NT2/D1 (cell line): Measurements from ENCODE around the gene ZNF277.

Source experiments
- DNase-seq: peaks from one replicate; pipeline ENCODE4 v3.0.0-alpha.2; 2011; ENCODE audit warnings: low read depth, low spot score
- H3K27me3 ChIP-seq: 2 replicates; pipeline ENCODE4 v1.6.0; 2011; ENCODE audit warnings: mild to moderate bottlenecking; ENCODE audit not compliant: insufficient read length, insufficient read depth
- H3K36me3 ChIP-seq: 2 replicates; pipeline ENCODE4 v1.6.1; 2011; ENCODE audit warnings: mild to moderate bottlenecking, low read length, mixed read lengths; ENCODE audit not compliant: insufficient read depth, insufficient read length
- H3K4me1 ChIP-seq: 2 replicates; pipeline ENCODE4 v1.5.1; 2011; ENCODE audit not compliant: insufficient read depth, insufficient read length
- H3K4me3 ChIP-seq: 2 replicates; pipeline ENCODE4 v1.5.1; 2011; ENCODE audit warnings: low read depth; ENCODE audit not compliant: insufficient read length
- H3K9ac ChIP-seq: 2 replicates; pipeline ENCODE4 v1.6.0; 2011; ENCODE audit warnings: low read depth; ENCODE audit not compliant: insufficient read length
- H3K9me3 ChIP-seq: 2 replicates; pipeline ENCODE4 v1.5.1; 2011; ENCODE audit warnings: mild to moderate bottlenecking, low read length; ENCODE audit not compliant: insufficient read depth
- SUZ12 ChIP-seq: IDR thresholded peaks from 2 replicates; pipeline ENCODE4 v1.6.1; 2011; ENCODE audit not compliant: insufficient read length, insufficient read depth; ENCODE audit errors: extremely low read depth
- YY1 ChIP-seq: IDR thresholded peaks from 2 replicates; pipeline ENCODE4 v1.6.1; 2011; ENCODE audit not compliant: insufficient read length, insufficient read depth
- ZNF274 ChIP-seq: IDR thresholded peaks from 2 replicates; pipeline ENCODE4 v1.6.1; 2011; ENCODE audit warnings: mild to moderate bottlenecking, low read depth, low read length

The ZNF277 gene

DNA sequence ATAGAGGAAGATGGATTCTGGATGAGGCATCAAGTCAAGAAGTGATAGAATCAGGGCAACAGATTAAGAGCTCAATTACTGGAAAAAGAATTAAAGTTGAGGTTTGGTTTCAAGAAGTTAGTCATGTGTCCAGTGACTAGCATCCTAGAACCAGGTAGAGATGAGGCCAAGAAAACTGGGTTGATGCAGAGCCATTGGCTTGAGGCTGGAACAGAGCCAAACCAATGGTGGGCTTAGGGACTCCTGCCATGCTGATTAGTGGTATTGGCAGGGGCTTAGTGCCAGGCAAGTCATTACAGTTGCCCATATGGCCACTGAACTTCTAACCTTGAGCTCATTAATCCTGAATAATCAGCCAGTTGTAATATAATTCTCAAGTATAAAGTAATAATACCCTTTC lies 18.5 kb downstream of the ZNF277 start:
- TF ChIP-seq YY1 (no peak), ZNF274 (no peak), SUZ12 (no peak)
- no peaks in the 10 kb centered on the region for H3K27me3 ChIP-seq
- no peaks in the 10 kb centered on the region for H3K36me3 ChIP-seq
- DNase-seq, result no peak
- H3K9me3 ChIP-seq, result no peaks in the 10 kb centered on the region
- no peak overlapping the region for H3K9ac ChIP-seq
- no peaks in the 10 kb centered on the region for H3K4me1 ChIP-seq
- no peak overlapping the region for H3K4me3 ChIP-seq

GRCh38 chr7:112226701-112227276 lies 20.3 kb downstream of the ZNF277 start:
- Histone ChIP-seq H3K36me3 (no peaks in the 10 kb centered on the region), H3K4me3 (no peak overlapping the region), H3K27me3 (no peaks in the 10 kb centered on the region), H3K9me3 (no peaks in the 10 kb centered on the region), H3K4me1 (no peaks in the 10 kb centered on the region), H3K9ac (no peak overlapping the region)
- no peak for TF ChIP-seq SUZ12
- no peak for TF ChIP-seq YY1
- no peak for TF ChIP-seq ZNF274
- DNase-seq, result no peak

DNA sequence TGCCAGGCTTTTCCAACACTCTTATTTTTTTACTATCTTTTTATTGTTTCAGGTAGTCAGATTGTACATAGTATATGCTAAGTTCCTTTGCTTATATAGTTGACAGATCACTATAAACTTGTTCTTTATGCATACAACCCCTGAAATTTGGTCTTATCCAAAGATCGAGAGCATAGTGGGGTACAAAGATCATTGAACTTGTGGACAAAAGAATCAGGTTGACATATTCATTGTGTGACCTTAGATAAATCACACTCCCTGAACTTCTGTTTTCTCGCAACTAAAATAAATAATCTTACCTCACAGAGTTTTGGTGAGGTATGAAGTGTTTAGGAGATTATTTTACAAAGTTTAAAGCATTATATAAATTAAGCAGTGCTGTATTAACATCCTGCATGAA lies 22.1 kb downstream of the ZNF277 start:
- no peak for DNase-seq

GRCh38 chr7:112232212-112232978 lies 25.9 kb downstream of the ZNF277 start:
- DNase-seq, result no peak
- no peaks in the 10 kb centered on the region for H3K27me3 ChIP-seq
- no peak for TF ChIP-seq SUZ12
- no peak for TF ChIP-seq YY1
- no peak for TF ChIP-seq ZNF274
- H3K4me3 ChIP-seq, result no peak overlapping the region
- no peak overlapping the region for H3K9ac ChIP-seq
- H3K36me3 ChIP-seq, result no peaks in the 10 kb centered on the region
- H3K9me3 ChIP-seq, result no peaks in the 10 kb centered on the region
- no peaks in the 10 kb centered on the region for H3K4me1 ChIP-seq

More for the DNA sequence above, 22.1 kb downstream of the ZNF277 start:
- no peak overlapping the region for H3K9ac ChIP-seq
- H3K4me1 ChIP-seq, result no peaks in the 10 kb centered on the region
- no peak overlapping the region for H3K4me3 ChIP-seq
- TF ChIP-seq ZNF274 (no peak), YY1 (no peak), SUZ12 (no peak)
- no peaks in the 10 kb centered on the region for H3K9me3 ChIP-seq
- H3K36me3 ChIP-seq, result no peaks in the 10 kb centered on the region
- no peaks in the 10 kb centered on the region for H3K27me3 ChIP-seq

GRCh38 chr7:112233048-112233697 lies 26.7 kb downstream of the ZNF277 start:
- Histone ChIP-seq H3K27me3 (no peaks in the 10 kb centered on the region), H3K4me3 (no peak overlapping the region), H3K9me3 (no peaks in the 10 kb centered on the region), H3K36me3 (no peaks in the 10 kb centered on the region), H3K4me1 (no peaks in the 10 kb centered on the region), H3K9ac (no peak overlapping the region)
- TF ChIP-seq YY1, result no peak
- TF ChIP-seq ZNF274, result no peak
- TF ChIP-seq SUZ12, result no peak
- DNase-seq, result no peak

DNA sequence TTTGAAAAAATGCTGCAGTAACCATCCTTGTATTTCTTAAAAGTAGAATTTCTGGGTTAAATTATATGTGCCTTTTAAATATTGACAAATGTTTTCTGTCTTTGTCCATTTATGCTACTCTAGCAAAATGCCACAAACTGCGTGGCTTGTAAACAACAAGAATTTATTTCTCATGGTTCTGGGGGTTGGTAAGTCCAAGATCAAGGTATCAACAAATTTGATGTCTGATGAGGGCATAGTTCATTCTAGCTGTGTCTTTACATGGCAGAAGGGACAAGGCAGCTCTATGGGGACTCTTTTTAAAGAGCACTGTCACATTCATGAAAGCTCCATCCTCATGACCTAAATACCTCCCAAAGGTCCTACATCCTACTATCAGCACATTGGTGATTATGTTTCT lies 27.7 kb downstream of the ZNF277 start:
- H3K27me3 ChIP-seq, result no peaks in the 10 kb centered on the region
- no peak for TF ChIP-seq ZNF274
- TF ChIP-seq YY1, result no peak
- TF ChIP-seq SUZ12, result no peak
- no peaks in the 10 kb centered on the region for H3K36me3 ChIP-seq
- H3K9me3 ChIP-seq, result no peaks in the 10 kb centered on the region
- no peak for DNase-seq
- no peak overlapping the region for H3K4me3 ChIP-seq
- no peak overlapping the region for H3K9ac ChIP-seq
- H3K4me1 ChIP-seq, result no peaks in the 10 kb centered on the region

- no peaks in the 10 kb centered on the region for H3K36me3 ChIP-seq
- no peaks in the 10 kb centered on the region for H3K4me1 ChIP-seq
- H3K4me3 ChIP-seq, result no peak overlapping the region
- H3K27me3 ChIP-seq, result no peaks in the 10 kb centered on the region
- H3K9ac ChIP-seq, result no peak overlapping the region
- TF ChIP-seq YY1 (no peak), ZNF274 (no peak)
- no peaks in the 10 kb centered on the region for H3K9me3 ChIP-seq
- no peak for DNase-seq
These were observed 30.1 kb downstream of the ZNF277 start for GRCh38 chr7:112236597-112236996.
